CD4-positive, alpha-beta memory T cell (primary cell): ENCODE data around the gene PCSK2. TPM values are rescaled to one million over a fixed set of nuclear protein-coding genes. Genes with fewer than 3 reads are reported as not detected.

Source experiments
- CTCF ChIA-PET: fragments of 350-600 bp; sonication (Branson Sonifier 250); formaldehyde crosslinking; loops from one replicate; lab custom pipeline; 2021; ENCODE audit warnings: inconsistent platforms; ENCODE audit not compliant: partially characterized antibody; lab: Charles Lee
- POLR2A ChIA-PET: fragments of 350-600 bp; sonication (Branson Sonifier 250); formaldehyde crosslinking; loops from one replicate; lab custom pipeline; 2021; ENCODE audit not compliant: partially characterized antibody; lab: Charles Lee
- DNase-seq, 5 donors: peaks; one replicate each; pipeline versions ENCODE4 v3.0.0 to v3.0.0-alpha.2; 2020 to 2022; ENCODE audit warnings: mixed read lengths in 1 of 5
- H3K27ac ChIP-seq: one replicate; pipeline ENCODE4 v1.7.0; 2013; ENCODE audit warnings: low read depth, low read length
- H3K27me3 ChIP-seq: 2 replicates; pipeline ENCODE4 v1.7.0; 2013; ENCODE audit warnings: mild to moderate bottlenecking, low read length, moderate library complexity; ENCODE audit not compliant: insufficient read depth
- H3K36me3 ChIP-seq: 2 replicates; pipeline ENCODE4 v1.7.0; 2013; ENCODE audit warnings: mild to moderate bottlenecking, low read length, moderate library complexity; ENCODE audit not compliant: insufficient read depth
- H3K4me1 ChIP-seq: 2 replicates; pipeline ENCODE4 v1.7.0; 2013; ENCODE audit warnings: mild to moderate bottlenecking, low read length, moderate library complexity; ENCODE audit not compliant: insufficient read depth
- H3K4me3 ChIP-seq, 2 donors: one replicate each; pipeline ENCODE4 v1.7.0; 2013; ENCODE audit warnings: low read length in 2 of 2, mild to moderate bottlenecking in 1 of 2
- H3K9me3 ChIP-seq, 2 donors: one replicate each; pipeline ENCODE4 v1.7.0; 2013; ENCODE audit warnings: low read length in 2 of 2, control low read depth in 1 of 2; ENCODE audit not compliant: control insufficient read depth in 1 of 2
- H3K27ac Mint-ChIP-seq, 7 donors: one replicate each; pipeline ENCODE4 v1.8.0; 2020 to 2021; ENCODE audit warnings: mixed read lengths in 7 of 7, mild to moderate bottlenecking in 6 of 7, inconsistent platforms in 3 of 7, moderate library complexity in 3 of 7
- H3K27me3 Mint-ChIP-seq, 2 donors: one replicate each; pipeline ENCODE4 v1.8.0; 2020 to 2021; ENCODE audit warnings: mixed read lengths in 2 of 2
- H3K36me3 Mint-ChIP-seq, 2 donors: one replicate each; pipeline ENCODE4 v1.8.0; 2020 to 2021; ENCODE audit warnings: mixed read lengths in 2 of 2, inconsistent platforms in 1 of 2, mild to moderate bottlenecking in 1 of 2
- H3K4me1 Mint-ChIP-seq, 4 donors: one replicate each; pipeline ENCODE4 v1.8.0; 2020 to 2021; ENCODE audit warnings: mixed read lengths in 4 of 4, mild to moderate bottlenecking in 1 of 4
- H3K4me3 Mint-ChIP-seq, 8 donors: one replicate each; pipeline ENCODE4 v1.8.0; 2020 to 2021; ENCODE audit warnings: mixed read lengths in 8 of 8, mild to moderate bottlenecking in 7 of 8, moderate library complexity in 6 of 8, inconsistent platforms in 3 of 8
- H3K9me3 Mint-ChIP-seq, 8 donors: one replicate each; pipeline ENCODE4 v1.8.0; 2020 to 2021; ENCODE audit warnings: mixed read lengths in 8 of 8, mild to moderate bottlenecking in 5 of 8, inconsistent platforms in 3 of 8, moderate library complexity in 1 of 8
- intact Hi-C: fragments of 100-400 bp; cut with micrococcal nuclease; formaldehyde crosslinking; loops from one replicate; pipeline ENCODE4 v1.15.1; 2023
- polyA plus RNA-seq, 2 donors: library from polyadenylated mRNA; unstranded; fragments of 300-500 nt; fragmentation: Illumina TruSeq; gene quantifications; one replicate each; pipeline ENCODE4 v1.2.3, GENCODE V29; 2021
- total RNA-seq, 2 experiments: library from RNA; stranded (reverse); gene quantifications; one replicate each; pipeline ENCODE4 v1.2.3, GENCODE V29; 2021

The PCSK2 gene
- total and polyA plus RNA-seq, 4 experiments from 2014 or later = not detected

GRCh38 chr20:17295991-17296390 lies 69.2 kb downstream of the PCSK2 start:
- Histone ChIP-seq H3K4me3 (no peak overlapping the region), H3K27me3 (no peaks in the 10 kb centered on the region), H3K9me3 (no peaks in the 10 kb centered on the region), H3K36me3 (no peaks in the 10 kb centered on the region), H3K27ac (no peak overlapping the region), H3K4me1 (no peaks in the 10 kb centered on the region)
- intact Hi-C loops = no loop called here
- peaks cover 1% of the 10 kb centered on the region in 2 donors for H3K27me3 Mint-ChIP-seq
- no peaks in the 10 kb centered on the region for H3K9me3 Mint-ChIP-seq
- no peaks in the 10 kb centered on the region for H3K4me1 Mint-ChIP-seq
- H3K4me3 Mint-ChIP-seq = no peak overlapping the region
- ChIA-PET POLR2A (no interaction called here), CTCF (no interaction called here)
- no peaks in the 10 kb centered on the region for H3K36me3 Mint-ChIP-seq
- H3K27ac Mint-ChIP-seq = no peak overlapping the region
- DNase-seq = no peak

- Histone ChIP-seq H3K36me3 (no peaks in the 10 kb centered on the region), H3K27me3 (no peaks in the 10 kb centered on the region), H3K27ac (no peak overlapping the region), H3K9me3 (no peaks in the 10 kb centered on the region), H3K4me3 (no peak overlapping the region), H3K4me1 (no peaks in the 10 kb centered on the region)
- POLR2A ChIA-PET = no interaction called here
- intact Hi-C loops = no loop called here
- Mint-ChIP-seq H3K27me3 (peaks cover 1% of the 10 kb centered on the region in 2 donors), H3K27ac (no peak overlapping the region), H3K4me3 (no peak overlapping the region), H3K4me1 (no peaks in the 10 kb centered on the region), H3K9me3 (peaks cover 0 to 3% (median 0%) of the 10 kb centered on the region in 8 donors), H3K36me3 (no peaks in the 10 kb centered on the region)
- CTCF ChIA-PET = no interaction called here
- no peak for DNase-seq
These were observed 71.3 kb downstream of the PCSK2 start for GRCh38 chr20:17298171-17298570.

DNA sequence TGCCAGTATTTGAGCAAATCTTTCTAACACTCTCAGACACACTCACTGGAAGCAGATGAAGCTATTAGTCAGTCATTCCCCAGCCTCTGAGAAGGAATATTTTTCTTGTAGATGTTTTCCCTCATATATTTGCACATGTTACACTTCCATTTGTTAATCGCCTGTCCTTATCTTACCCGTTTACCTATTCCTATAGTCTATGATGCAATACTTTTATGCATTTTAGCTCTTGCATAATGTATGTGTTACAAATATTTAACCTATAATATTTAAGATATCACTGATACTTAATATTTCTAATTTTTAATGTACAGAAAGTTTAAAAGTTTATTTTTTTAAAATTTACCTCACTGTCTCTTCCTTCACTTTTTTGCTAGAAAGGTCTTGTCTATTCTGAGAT lies 71.9 kb downstream of the PCSK2 start:
- Histone ChIP-seq H3K9me3 (no peaks in the 10 kb centered on the region), H3K36me3 (no peaks in the 10 kb centered on the region), H3K27me3 (no peaks in the 10 kb centered on the region), H3K27ac (no peak overlapping the region), H3K4me1 (no peaks in the 10 kb centered on the region), H3K4me3 (no peak overlapping the region)
- no peak overlapping the region for H3K27ac Mint-ChIP-seq
- ChIA-PET POLR2A (no interaction called here), CTCF (no interaction called here)
- H3K36me3 Mint-ChIP-seq = no peaks in the 10 kb centered on the region
- intact Hi-C loops = no loop called here
- no peak for DNase-seq
- peaks cover 1% of the 10 kb centered on the region in 2 donors for H3K27me3 Mint-ChIP-seq
- peaks cover 0 to 3% (median 0%) of the 10 kb centered on the region in 8 donors for H3K9me3 Mint-ChIP-seq
- no peak overlapping the region for H3K4me3 Mint-ChIP-seq
- H3K4me1 Mint-ChIP-seq = no peaks in the 10 kb centered on the region

DNA sequence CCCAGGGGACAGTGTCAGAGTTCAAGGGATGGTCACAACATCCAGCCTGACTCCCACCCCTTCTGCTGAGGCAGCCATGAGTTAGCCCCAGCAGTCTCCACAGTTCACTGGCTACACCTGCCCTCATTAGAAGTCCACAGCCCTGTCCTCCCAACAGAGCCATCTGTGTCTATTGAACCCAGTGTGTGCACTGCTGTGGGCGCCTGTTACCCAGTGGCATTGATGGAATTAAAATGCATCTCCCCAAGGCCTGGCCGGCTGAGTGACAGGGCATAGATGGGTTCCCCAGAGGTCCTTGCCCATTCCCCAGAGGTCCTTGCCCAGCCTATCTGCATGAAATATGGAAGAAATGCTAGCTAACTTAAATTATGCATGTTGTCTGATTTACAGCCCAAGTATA lies 73.3 kb downstream of the PCSK2 start:
- Histone ChIP-seq H3K36me3 (no peaks in the 10 kb centered on the region), H3K4me1 (no peaks in the 10 kb centered on the region), H3K4me3 (no peak overlapping the region), H3K27ac (no peak overlapping the region), H3K27me3 (no peaks in the 10 kb centered on the region), H3K9me3 (no peaks in the 10 kb centered on the region)
- no peak overlapping the region for H3K27ac Mint-ChIP-seq
- no peak for DNase-seq
- peaks cover 0 to 3% (median 0%) of the 10 kb centered on the region in 8 donors for H3K9me3 Mint-ChIP-seq
- POLR2A ChIA-PET = no interaction called here
- H3K4me1 Mint-ChIP-seq = no peaks in the 10 kb centered on the region
- H3K4me3 Mint-ChIP-seq = no peak overlapping the region
- no peaks in the 10 kb centered on the region for H3K36me3 Mint-ChIP-seq
- peaks cover 1% of the 10 kb centered on the region in 2 donors for H3K27me3 Mint-ChIP-seq
- CTCF ChIA-PET = no interaction called here
- intact Hi-C loops = no loop called here

DNA sequence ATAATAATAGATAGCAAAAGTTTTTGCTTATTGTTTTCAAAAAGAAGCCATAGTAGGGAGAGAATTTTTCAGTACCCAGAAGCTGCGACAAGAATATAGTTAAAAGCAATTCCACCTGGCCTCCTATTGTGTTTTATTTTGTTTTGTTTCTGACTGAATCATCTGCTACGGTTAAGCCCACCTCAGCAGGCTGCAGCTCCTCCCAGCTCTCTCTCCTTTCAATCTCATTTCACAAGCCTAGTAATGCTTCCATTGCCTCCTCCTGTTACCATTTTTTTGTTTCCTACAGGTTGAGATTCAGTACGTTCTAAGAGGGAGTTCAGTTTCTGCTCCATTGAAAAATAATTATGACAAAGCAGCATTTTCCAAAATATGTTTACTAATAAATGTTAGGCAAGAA lies 77.9 kb downstream of the PCSK2 start:
- DNase-seq = no peak
- ChIA-PET CTCF (no interaction called here), POLR2A (no interaction called here)
- Mint-ChIP-seq H3K27ac (no peak overlapping the region), H3K4me1 (no peaks in the 10 kb centered on the region), H3K4me3 (no peak overlapping the region), H3K9me3 (peaks cover 0 to 4% (median 1%) of the 10 kb centered on the region in 8 donors), H3K36me3 (no peaks in the 10 kb centered on the region), H3K27me3 (peaks cover 0 to under 1% of the 10 kb centered on the region in 2 donors)
- no peaks in the 10 kb centered on the region for H3K4me1 ChIP-seq
- H3K9me3 ChIP-seq = no peaks in the 10 kb centered on the region
- H3K4me3 ChIP-seq = no peak overlapping the region
- H3K36me3 ChIP-seq = no peaks in the 10 kb centered on the region
- no peak overlapping the region for H3K27ac ChIP-seq
- no peaks in the 10 kb centered on the region for H3K27me3 ChIP-seq
- intact Hi-C loops = no loop called here

DNA sequence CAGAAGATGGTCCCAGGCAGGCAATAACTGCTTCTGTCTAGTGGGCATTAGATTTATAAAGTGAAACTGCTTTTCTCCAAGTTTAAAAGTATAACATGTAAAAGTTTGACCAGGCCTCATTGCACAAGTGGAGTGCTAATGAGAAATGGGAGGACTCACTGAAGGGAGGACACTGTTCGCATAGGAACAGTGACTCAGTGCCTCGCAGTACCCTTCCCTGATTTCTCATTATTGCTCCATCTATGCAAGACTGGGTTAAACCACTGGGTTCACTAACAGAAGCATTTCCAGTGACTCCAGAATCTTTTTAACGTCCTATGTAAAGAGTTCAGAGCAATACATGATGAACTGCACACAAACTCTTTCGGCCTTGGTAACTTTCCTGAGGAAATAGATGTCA lies 79.6 kb downstream of the PCSK2 start:
- H3K36me3 Mint-ChIP-seq = no peaks in the 10 kb centered on the region
- H3K27ac ChIP-seq = no peak overlapping the region
- no peaks in the 10 kb centered on the region for H3K27me3 Mint-ChIP-seq
- intact Hi-C loops = no loop called here
- no peak for DNase-seq
- H3K27ac Mint-ChIP-seq = no peak overlapping the region
- no peaks in the 10 kb centered on the region for H3K4me1 ChIP-seq
- H3K9me3 Mint-ChIP-seq = peaks cover 0 to 4% (median 2%) of the 10 kb centered on the region in 8 donors
- H3K36me3 ChIP-seq = no peaks in the 10 kb centered on the region
- POLR2A ChIA-PET = no interaction called here
- H3K4me1 Mint-ChIP-seq = no peaks in the 10 kb centered on the region
- CTCF ChIA-PET = no interaction called here
- H3K4me3 ChIP-seq = no peak overlapping the region
- no peaks in the 10 kb centered on the region for H3K9me3 ChIP-seq
- no peaks in the 10 kb centered on the region for H3K27me3 ChIP-seq
- no peak overlapping the region for H3K4me3 Mint-ChIP-seq

DNA sequence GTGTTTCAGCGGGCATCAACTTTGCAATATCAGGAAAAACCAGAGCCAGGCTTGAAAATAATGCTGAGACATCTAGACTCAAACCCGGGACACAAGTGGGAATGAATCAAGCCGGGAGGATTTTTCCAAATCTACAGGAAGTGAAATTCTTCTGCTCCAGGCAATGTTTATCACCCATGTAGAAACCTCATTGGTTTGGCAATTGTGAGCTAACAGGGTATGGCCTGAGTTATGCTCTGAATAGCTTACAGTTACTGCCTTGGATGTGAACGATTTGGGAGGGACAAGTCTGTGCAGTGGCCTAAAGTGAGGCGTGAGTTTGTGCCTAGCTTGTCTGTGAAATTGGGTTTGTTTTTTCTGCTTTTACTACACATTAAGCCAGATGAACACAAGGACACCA lies 87.4 kb downstream of the PCSK2 start:
- H3K36me3 ChIP-seq = no peaks in the 10 kb centered on the region

More for the DNA sequence above, 87.4 kb downstream of the PCSK2 start:
- H3K27me3 Mint-ChIP-seq = peaks cover 16 to 34% of the 10 kb centered on the region in 2 donors
- Histone ChIP-seq H3K4me3 (no peak overlapping the region), H3K27me3 (no peaks in the 10 kb centered on the region), H3K4me1 (no peaks in the 10 kb centered on the region), H3K27ac (no peak overlapping the region), H3K9me3 (no peaks in the 10 kb centered on the region)
- peaks cover 0 to 3% (median 0%) of the 10 kb centered on the region in 8 donors for H3K9me3 Mint-ChIP-seq
- DNase-seq = no peak
- no peaks in the 10 kb centered on the region for H3K4me1 Mint-ChIP-seq
- no peaks in the 10 kb centered on the region for H3K36me3 Mint-ChIP-seq
- ChIA-PET CTCF (no interaction called here), POLR2A (no interaction called here)
- H3K27ac Mint-ChIP-seq = no peak overlapping the region
- H3K4me3 Mint-ChIP-seq = no peak overlapping the region
- intact Hi-C loops = no loop called here
